ENCODE data around the gene MLC1.

Gene MLC1

GRCh38 chr22:50034126-50035081, 50.8 kb downstream of the MLC1 start:
- DNase-seq, result no peak

DNA sequence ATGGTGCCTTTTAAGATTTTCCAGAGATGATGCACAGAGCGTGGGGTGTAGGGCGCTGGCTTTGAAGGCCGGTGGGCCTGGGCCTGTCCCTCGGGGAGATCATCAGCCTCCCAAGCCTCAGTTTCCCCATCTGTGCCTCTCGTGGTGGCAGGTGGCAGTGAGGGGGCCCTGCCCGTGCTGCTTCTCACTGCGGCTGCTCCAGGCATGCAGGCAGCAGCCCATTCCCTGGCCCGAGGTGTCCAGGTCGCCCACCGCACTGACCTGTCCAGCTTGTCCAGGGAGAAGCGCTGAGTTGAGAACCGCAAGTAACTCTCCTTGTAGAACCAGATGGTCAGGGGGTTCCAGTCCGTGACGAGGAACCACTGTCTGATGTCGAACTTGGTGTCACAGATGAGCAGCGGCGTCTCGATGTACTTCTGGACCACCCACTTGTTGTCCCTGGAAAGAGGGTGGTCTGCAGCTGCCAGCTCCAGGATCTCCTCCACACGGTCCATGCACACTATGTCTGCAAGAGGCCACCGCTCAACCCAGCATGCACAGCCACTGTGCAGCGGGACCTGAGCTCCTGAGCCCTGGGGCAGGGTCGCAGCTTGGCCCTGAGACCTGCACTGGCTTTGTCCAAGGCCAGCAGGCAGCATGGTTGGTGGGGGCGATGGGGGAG, 52.2 kb downstream of the MLC1 start:
- DNase-seq, result no peak

DNA sequence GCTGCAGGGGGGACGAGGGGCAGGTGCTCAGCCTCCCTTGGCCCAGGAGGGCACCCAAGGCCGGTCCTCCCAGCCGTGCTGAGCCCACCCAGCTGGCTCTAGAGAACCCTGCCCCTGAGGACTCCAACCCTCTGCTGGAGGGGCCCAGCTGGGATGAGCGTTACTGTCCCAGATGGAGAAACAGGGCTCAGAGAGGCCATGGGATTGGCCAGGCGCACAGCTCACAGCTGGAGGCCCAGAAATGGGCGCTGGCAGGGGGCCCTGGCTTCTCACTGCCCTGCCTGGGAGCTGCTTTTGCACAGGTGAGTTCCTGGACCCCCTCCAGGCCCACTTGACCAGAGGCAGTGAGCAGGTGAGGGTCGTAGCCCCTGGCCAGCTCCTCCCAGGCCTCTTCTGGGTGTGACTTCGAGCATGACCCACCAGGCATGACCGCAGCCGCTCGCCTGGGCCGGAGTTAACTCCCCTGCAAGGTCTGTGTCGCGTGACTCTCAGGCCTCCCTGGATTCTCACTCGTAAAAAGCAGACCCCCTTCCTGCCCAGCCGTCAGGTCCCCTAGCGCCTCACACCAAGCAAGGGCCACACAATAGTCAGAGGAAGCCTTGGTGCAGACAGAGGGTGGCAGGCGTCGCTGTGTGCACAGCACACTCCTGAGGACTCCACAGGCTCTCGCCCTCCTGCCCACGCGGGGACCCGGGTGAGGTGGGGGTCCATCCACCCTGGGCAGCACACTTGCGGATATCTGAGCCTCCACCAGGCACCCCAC, 52.9 kb downstream of the MLC1 start:
- DNase-seq, result no peak

DNA sequence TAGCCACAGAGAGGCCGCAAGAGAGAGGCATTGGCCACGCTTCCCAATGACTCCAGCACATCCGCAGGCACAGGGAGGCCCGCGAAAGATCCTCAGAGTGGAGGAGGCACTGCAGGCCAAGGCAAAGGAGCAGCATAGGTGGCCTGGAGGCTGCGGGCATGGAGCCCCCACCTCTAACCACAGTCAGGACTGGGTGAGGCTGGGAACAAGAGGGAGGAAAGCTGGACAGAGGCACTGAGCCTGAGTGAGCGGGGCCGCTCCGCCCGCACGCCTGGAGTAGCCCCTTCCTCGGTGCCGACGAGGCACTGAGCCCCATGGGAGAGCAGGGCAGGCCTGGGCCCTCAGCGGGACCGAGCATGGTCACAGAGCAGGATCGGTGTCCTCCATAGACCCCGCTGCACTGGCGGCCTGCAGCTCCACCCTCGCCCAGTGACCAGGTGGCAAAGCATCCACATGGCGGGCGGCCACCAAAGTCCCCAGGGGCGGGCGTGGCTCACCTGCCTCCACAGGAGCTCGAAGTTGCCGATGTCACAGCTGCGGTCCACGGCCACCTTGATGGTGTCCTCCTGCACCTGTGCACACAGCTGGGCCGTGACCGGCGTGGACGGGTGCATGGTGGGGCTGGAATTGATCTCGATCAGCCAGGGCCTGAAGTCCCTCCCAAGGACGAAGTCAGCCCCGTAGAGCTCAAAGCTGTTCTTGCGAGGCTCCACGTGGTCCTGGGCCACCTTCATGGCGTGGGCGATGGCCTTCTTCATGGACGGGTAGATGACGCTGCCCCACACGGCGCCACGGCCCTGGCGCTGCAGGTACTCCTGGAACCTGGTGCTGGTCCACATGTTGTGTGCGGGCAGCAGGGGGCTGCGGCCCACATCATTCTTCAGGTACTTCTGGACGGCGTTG, 53.8 kb downstream of the MLC1 start:
- no peak for DNase-seq

DNA sequence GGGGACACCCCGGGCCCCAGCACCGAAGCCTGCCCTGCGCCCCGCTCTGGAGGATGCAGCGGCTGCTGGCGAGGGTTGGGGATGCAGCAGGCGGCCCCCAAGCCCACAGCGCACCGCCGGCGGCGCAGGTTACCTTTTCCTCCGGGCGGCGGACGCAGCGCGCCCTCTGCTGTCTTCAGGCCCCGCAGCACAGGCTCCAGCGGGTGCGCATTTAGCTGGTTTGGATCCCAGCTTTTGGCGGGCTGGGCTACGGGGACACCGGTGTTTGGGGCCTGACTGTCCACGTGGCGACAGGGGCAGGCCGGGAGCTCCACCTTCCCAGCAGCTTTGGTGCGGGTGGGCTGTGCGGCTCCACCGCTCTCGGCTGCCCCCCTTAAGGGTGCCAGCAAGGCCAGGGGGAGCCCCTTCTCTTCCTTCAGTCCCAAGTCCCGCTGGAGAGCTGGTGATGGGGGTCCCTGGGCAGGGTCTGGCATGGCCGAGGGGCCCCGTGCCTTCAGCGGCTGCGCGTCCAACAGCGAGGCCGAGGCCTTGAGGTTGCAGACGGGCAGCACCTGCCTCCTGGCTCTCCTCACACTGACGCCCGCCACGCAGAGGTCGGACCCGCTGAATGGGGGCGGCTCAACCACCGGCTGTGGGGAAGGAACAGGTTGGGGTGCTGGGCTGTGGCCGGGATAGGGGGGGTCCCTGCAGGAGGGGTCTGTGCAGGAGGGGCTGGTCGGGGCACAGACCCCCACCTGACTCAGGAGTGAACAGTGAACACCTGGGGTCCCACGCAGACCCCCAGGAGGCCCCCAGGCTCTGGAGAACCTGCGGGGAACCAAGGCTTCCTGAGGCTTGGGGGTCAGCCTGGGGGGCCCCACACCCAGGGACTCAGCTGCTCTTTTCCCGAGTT, 54.7 kb downstream of the MLC1 start:
- DNase-seq, result no peak

- DNase-seq, result no peak
Measured at GRCh38 chr22:50027639-50028537, 57.3 kb downstream of the MLC1 start.

DNA sequence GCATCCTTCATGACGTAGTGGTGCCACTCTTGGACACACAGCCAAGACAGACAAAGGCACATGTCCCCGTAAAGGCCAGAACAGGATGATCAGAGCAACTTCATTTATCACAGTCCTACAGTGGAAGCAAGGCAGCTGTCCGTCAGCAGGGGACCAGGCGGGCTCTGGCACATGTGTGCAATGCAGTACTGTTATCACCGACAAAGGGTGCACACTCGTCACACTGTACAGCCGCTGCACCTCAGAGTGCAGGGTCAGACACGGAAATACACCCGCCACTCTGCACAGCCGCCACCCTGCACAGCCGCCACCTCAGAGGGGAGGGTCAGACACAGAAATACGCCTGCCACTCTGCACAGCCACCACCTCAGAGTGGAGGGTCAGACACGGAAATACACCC, 59.2 kb downstream of the MLC1 start:
- DNase-seq, result no peak

DNA sequence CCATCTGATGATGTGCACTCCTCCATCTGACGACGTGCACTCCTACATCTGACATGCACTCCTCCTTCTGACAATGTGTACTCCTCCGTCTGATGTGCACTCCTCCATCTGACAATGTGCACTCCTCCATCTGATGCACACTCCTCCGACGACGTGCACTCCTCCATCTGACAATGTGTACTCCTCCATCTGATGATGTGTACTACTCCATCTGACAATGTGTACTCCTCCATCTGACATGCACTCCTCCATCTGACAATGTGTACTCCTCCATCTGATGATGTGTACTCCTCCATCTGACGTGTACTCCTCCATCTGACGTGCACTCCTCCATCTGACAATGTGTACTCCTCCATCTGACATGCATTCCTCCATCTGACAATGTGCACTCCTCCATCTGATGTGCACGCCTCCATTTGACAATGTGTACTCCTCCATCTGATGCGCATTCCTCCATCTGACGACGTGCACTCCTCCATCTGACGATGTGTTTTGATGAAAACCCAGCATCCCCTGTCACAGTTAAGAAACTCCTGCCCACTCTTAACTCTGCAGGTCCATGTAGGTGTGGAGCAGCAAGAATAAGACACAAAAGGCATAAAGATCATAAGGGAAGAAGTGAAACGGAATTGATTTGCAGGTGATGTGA, 62.9 kb downstream of the MLC1 start:
- DNase-seq, result no peak

GRCh38 chr22:50020606-50021005, 64.6 kb downstream of the MLC1 start:
- DNase-seq, result no peak

DNA sequence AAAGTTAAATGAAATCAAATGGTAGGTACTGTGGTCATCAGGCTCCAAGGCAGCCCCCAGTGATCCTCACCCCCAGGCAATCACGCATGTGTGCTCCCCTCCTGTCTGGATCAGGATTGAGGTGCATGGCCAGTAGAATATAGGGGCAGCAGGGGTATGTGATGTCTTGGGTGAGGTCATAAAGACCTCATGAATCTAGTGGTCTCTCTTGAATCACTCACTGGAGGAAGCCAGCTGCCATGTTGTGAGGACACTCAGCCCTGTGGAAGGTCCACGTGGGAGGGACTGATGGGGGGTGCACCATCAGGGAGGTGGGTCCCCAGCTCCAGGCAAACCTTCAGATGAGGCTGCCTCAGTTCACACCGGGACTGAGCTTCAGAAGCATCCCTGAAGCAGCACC, 65.9 kb downstream of the MLC1 start:
- no peak for DNase-seq

DNA sequence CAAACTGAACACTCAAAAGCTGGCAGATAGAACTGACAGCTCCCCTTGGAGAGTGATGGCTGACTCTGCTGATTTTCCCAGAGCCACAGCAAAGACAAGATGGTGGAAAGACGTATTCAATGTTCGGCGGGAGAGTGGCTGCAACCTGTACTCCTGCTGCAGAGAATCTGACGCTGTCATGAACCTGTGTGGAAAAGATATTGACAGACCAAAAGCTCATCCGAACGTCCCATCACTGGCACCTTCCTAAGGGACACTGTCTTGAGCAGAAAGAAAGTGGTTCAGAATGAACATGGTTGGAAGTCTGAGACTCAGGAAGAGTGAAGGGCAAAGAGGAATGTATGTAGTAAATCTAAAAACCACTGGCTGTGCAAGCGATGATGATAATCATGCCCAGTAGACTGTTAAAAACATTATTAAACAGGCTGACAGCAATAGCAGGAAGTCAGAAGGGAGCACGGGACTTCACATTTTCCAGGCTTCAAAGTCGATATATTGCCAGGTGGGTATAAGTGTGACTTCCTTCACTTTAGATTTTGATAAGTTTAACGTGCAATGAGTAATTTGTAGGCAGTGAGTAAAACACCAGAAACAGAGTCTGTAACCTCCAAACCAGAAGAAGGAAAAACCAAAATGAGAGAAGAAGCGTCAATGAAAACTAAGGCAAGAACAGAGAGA, 66.5 kb downstream of the MLC1 start:
- no peak for DNase-seq

DNA sequence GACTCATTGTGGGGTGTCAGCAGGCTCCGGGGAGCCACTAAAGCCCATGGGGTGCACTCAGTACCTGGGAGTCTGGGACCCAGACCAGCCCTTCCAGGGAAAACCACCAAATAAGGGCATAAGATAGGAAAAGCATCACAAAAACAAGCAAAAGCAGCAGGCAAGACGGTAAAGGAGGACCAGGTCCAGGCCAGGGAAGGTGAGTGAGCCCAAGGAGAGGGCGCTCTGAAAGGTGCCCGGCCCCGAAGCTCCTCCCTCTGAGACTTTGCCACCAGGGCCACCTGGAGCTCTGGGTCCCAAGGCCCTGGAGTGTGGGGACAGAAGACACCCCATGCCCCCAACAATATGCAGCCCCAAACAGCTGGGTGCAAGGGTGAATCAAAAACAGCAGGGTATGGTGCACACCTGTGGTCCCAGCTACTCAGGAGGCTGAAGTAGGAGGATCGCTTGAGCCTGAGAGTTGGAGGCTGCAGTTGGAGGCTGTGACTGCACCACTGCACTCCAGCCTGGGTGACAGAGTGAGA, 67.5 kb downstream of the MLC1 start:
- no peak for DNase-seq

DNA sequence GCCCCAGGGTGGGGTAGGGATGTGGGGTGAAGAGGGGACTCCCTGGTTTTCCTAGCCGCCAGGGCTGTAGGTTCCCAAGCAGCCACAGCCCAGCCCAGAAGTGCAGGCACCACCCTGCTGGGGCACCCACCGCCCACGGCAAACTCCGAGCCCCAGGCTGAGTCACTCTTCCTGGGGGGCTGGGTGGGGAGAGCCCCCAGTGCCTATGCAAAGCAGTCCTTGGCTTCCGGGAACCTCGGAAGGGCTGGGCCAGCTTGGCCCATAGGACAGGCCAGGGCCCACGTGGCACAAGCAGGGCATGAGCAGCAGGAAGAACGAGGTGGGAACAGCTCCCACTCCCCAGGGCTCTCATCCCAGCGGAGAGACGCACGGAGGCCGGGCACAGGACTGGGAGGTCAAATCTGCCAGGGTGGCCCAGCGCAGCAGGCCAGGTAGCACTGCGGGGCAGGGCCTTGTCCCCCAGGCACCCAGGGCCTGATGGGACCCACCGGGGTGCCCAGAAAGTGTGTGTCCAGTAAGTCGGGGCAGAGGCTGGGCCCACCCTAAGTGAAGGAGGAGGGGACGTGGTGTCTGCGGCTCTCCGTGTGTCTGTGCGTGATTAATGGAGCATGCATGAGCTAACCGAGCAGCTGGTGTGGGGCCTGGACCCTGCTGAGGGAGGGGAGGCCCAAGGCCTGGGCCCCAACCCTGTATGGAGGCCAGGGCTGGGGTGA, 68.1 kb downstream of the MLC1 start:
- DNase-seq, result no peak

GRCh38 chr22:50016308-50016987, 68.8 kb downstream of the MLC1 start:
- no peak for DNase-seq

DNA sequence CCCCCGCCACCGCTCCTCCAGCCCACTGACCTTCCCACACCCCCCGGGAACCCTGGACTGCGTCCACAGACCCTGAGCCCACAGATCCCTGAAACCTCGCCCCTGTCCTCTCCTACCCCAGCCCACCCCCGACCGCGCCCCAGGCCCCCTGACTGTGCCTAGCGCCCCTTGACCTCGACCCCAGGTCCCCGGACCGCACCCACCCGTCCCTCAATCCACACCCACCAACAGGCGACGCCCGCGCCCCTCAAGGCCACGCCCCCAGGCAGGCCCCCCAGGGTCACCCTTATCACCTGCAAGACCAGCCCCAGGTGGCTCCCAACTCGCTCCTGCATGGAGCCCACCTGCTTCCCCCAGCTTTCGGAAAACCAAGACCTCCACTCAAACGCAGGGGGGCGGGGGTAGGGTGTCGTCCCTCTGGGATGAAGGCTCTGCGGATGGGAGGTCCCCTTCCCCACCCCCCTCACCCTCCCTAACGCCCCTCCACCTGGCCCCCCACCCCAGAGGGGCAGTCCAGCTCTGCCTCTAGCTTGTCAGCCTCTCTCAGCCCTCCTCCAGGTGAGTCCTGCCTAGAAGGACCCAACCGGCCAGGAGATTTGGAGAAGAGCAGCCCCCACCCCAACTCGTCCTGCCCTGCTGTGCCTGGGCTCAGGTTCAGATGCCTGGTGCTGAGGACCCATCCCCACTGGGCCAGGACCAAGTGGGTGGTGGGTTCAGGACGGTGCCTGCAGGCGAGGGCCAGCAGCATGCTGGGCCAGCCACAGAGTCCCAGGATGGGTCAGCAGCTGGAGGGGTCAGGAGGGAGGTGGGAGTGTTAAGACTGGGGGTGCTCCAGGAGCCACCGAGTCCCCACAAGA, 69.5 kb downstream of the MLC1 start:
- no peak for DNase-seq

GRCh38 chr22:50014655-50015401, 70.4 kb downstream of the MLC1 start:
- DNase-seq, result no peak

Data from NCI-H2081 treated with DMSO at 0.1 percent for 48 hours (cell line).